CD4-positive, alpha-beta T cell treated with Interferon alpha-2 for 1 hour (primary cell): Measurements from ENCODE around the gene CNR2.
"Not testable (repeated sequence)": the region's sequence is repeated elsewhere in the genome, so short reads cannot be mapped to it uniquely, and the experiment has no call there.

Experiments used
- DNase-seq, 2 donors: peaks; one replicate each; pipeline ENCODE4 v3.0.0-alpha.2; 2020 to 2022

CNR2 gene

GRCh38 chr1:23882746-23883145 is 30.4 kb downstream of the CNR2 start:
- no peak for DNase-seq

- DNase-seq, result no peak
These were observed 33.4 kb downstream of the CNR2 start for GRCh38 chr1:23879809-23880208.

- no peak for DNase-seq
These were observed 34.5 kb downstream of the CNR2 start for GRCh38 chr1:23878668-23879067.

GRCh38 chr1:23875382-23875781 is 37.8 kb downstream of the CNR2 start:
- DNase-seq, result no peak

- no peak for DNase-seq
These were observed 40.7 kb downstream of the CNR2 start for GRCh38 chr1:23872421-23872820.

GRCh38 chr1:23869051-23869450 is 44.1 kb downstream of the CNR2 start:
- DNase-seq, result peak in 1 of 2 donors; percentile 28

- no peak for DNase-seq
These were observed 44.6 kb downstream of the CNR2 start for GRCh38 chr1:23868557-23869016.

- DNase-seq, result peak; percentile 96 to 98
These were observed 45.1 kb downstream of the CNR2 start, which contains the start of gene FUCA1 for GRCh38 chr1:23867895-23868556. TSS of gene FUCA1 (minus strand) at chr1:23868290. CDS start at chr1:23868286, 4 bp downstream.

- DNase-seq, result no peak
These were observed 45.6 kb downstream of the CNR2 start for GRCh38 chr1:23867542-23867894.

GRCh38 chr1:23865543-23865930 is 47.6 kb downstream of the CNR2 start:
- no peak for DNase-seq

GRCh38 chr1:23864801-23865542 is 48.2 kb downstream of the CNR2 start:
- DNase-seq, result no peak

GRCh38 chr1:23862640-23863039 is 50.5 kb downstream of the CNR2 start:
- DNase-seq, result no peak

GRCh38 chr1:23854568-23854967 is 58.6 kb downstream of the CNR2 start:
- DNase-seq, result peak in 1 of 2 donors; percentile 24

GRCh38 chr1:23853124-23853523 is 60.0 kb downstream of the CNR2 start:
- not testable (repeated sequence) for DNase-seq

- not testable (repeated sequence) for DNase-seq
These were observed 61.8 kb downstream of the CNR2 start for GRCh38 chr1:23851406-23851805.

- no peak for DNase-seq
These were observed 64.2 kb downstream of the CNR2 start for GRCh38 chr1:23848673-23849616.

- DNase-seq, result not testable (repeated sequence)
These were observed 65.6 kb downstream of the CNR2 start for GRCh38 chr1:23847482-23848095.

- no peak for DNase-seq
These were observed 68.0 kb downstream of the CNR2 start for GRCh38 chr1:23845163-23845562.

- DNase-seq, result no peak
These were observed 69.5 kb downstream of the CNR2 start for GRCh38 chr1:23843644-23844043.

GRCh38 chr1:23838401-23838866 is 74.7 kb downstream of the CNR2 start:
- DNase-seq, result peak; percentile 77 to 81

GRCh38 chr1:23837908-23838307 is 75.3 kb downstream of the CNR2 start:
- DNase-seq, result no peak

GRCh38 chr1:23836037-23836436 is 77.1 kb downstream of the CNR2 start:
- DNase-seq, result no peak

GRCh38 chr1:23834156-23834555 is 79.0 kb downstream of the CNR2 start:
- DNase-seq, result not testable (repeated sequence)
